GM12878 (cell line): ENCODE measurements around the gene ODAM. TPM values are rescaled to one million over a fixed set of nuclear protein-coding genes. Genes with fewer than 3 reads are reported as not detected.

Experiments
- ATAC-seq: fragments of 200-7000 bp; cut with Tn5 transposase; 3 replicates; pipeline ENCODE4 v1.9.1; 2020; ENCODE audit warnings: mild to moderate bottlenecking, moderate library complexity
- BruUV-seq: library from RNA; stranded (reverse); fragments of 400-500 nt; replicated peaks from 2 replicates; lab custom pipeline; 2021; lab: Mats Ljungman, UMichigan
- CTCF ChIA-PET: fragments of 300-600 bp; sonication (Branson Sonifier 250); formaldehyde crosslinking; extraction: SDS; loops from one replicate; lab custom pipeline; 2021; ENCODE audit warnings: inconsistent platforms; lab: Yijun Ruan, JAX
- POLR2A ChIA-PET: fragments of 350-600 bp; formaldehyde crosslinking; extraction: SDS; loops from one replicate; lab custom pipeline; 2021; ENCODE audit warnings: inconsistent platforms; lab: Charles Lee
- RAD21 ChIA-PET: fragments of 300-600 bp; sonication (Branson Sonifier 250); formaldehyde crosslinking; loops from one replicate; lab custom pipeline; 2023; ENCODE audit warnings: antibody characterized with exemption; ENCODE audit not compliant: unreplicated experiment; lab: Charles Lee
- SMC1A ChIA-PET: fragments of 300-600 bp; sonication (Branson Sonifier 250); formaldehyde crosslinking; loops from one replicate; lab custom pipeline; 2023; ENCODE audit not compliant: unreplicated experiment, uncharacterized antibody; lab: Charles Lee
- DNase-seq: peaks from one replicate; pipeline ENCODE4 v3.0.0-alpha.2; 2011; ENCODE audit warnings: low read depth, low spot score
- FAIRE-seq: peaks from 3 replicates; lab custom pipeline; 2011; peaks lifted over from hg19 to GRCh38; lab: Jason Lieb, UNC
- H2AFZ ChIP-seq: 2 replicates; pipeline ENCODE4 v1.6.0; 2011; ENCODE audit warnings: low read depth, low read length, control low read depth; ENCODE audit not compliant: control insufficient read depth
- H3K27ac ChIP-seq: 2 replicates; pipeline ENCODE4 v1.5.1; 2011; ENCODE audit warnings: control low read depth; ENCODE audit not compliant: control insufficient read depth, insufficient read depth
- H3K27me3 ChIP-seq, 2 experiments: replicated peaks in 1 of 2; 2 replicates each; pipeline versions ENCODE4 v1.6.0 to v1.6.1; 2011; ENCODE audit warnings: low read length in 1 of 2; ENCODE audit not compliant: control insufficient read depth in 2 of 2, insufficient read depth in 2 of 2
- H3K36me3 ChIP-seq, 2 experiments: 2 replicates each; pipeline ENCODE4 v1.5.1; 2011; ENCODE audit warnings: low read length in 1 of 2; ENCODE audit not compliant: control insufficient read depth in 2 of 2, insufficient read depth in 2 of 2
- H3K4me1 ChIP-seq: 2 replicates; pipeline ENCODE4 v1.6.1; 2011; ENCODE audit warnings: mild to moderate bottlenecking, low read length, moderate library complexity, mixed read lengths; ENCODE audit not compliant: control insufficient read depth, insufficient read depth
- H3K4me2 ChIP-seq: 2 replicates; pipeline ENCODE4 v1.6.0; 2011; ENCODE audit warnings: control low read depth; ENCODE audit not compliant: control insufficient read depth, insufficient read depth
- H3K4me3 ChIP-seq: fragments of 200-600 bp; sonication (generic); 2 replicates; pipeline ENCODE4 v1.5.1; 2016
- H3K79me2 ChIP-seq: 2 replicates; pipeline ENCODE4 v1.6.0; 2011; ENCODE audit warnings: low read length; ENCODE audit not compliant: control insufficient read depth, insufficient read depth
- H3K9ac ChIP-seq: 2 replicates; pipeline ENCODE4 v1.8.0; 2011; ENCODE audit warnings: low read length, control low read depth, mixed read lengths; ENCODE audit not compliant: control insufficient read depth, insufficient read depth
- H3K9me3 ChIP-seq: replicated peaks from 3 replicates; pipeline ENCODE4 v1.5.1; 2011; ENCODE audit warnings: mild to moderate bottlenecking, low read length; ENCODE audit not compliant: control insufficient read depth, insufficient read depth
- H4K20me1 ChIP-seq: 2 replicates; pipeline ENCODE4 v1.6.0; 2011; ENCODE audit not compliant: control insufficient read depth, insufficient read depth
- EGR1 ChIP-seq, 2 experiments: IDR thresholded peaks; 1 replicate in 1 of 2; 2 replicates in 1 of 2; pipeline ENCODE4 v1.6.1; 2011 to 2012; ENCODE audit warnings: low read depth in 2 of 2, low read length in 2 of 2, borderline replicate concordance in 1 of 2, mild to moderate bottlenecking in 1 of 2, moderate library complexity in 1 of 2
- GATAD2B ChIP-seq: fragments of 450-650 bp; conservative IDR thresholded peaks from 2 replicates; pipeline ENCODE4 v1.6.1; 2017; ENCODE audit warnings: low read depth, mild to moderate bottlenecking, moderate library complexity
- IKZF1 ChIP-seq: fragments of 450-650 bp; conservative IDR thresholded peaks from 2 replicates; pipeline ENCODE4 v1.6.1; 2017; ENCODE audit warnings: antibody characterized with exemption, mild to moderate bottlenecking
- IRF3 ChIP-seq: fragments of 450-650 bp; IDR thresholded peaks from 2 replicates; pipeline ENCODE4 v1.6.1; 2014; ENCODE audit warnings: mild to moderate bottlenecking
- JUND ChIP-seq: IDR thresholded peaks from 2 replicates; pipeline ENCODE4 v1.6.1; 2012; ENCODE audit warnings: low read depth, mild to moderate bottlenecking, low read length, improper control_type of control experiment, moderate library complexity
- NBN ChIP-seq: fragments of 450-650 bp; IDR thresholded peaks from 2 replicates; pipeline ENCODE4 v1.6.1; 2016
- NFYB ChIP-seq: IDR thresholded peaks from 2 replicates; pipeline ENCODE4 v1.6.1; 2011; ENCODE audit warnings: low read depth, mild to moderate bottlenecking, low read length, improper control_type of control experiment, moderate library complexity; ENCODE audit not compliant: insufficient read depth
- NR2C2 ChIP-seq: IDR thresholded peaks from 2 replicates; pipeline ENCODE4 v1.6.1; 2011; ENCODE audit warnings: borderline replicate concordance, low read depth; ENCODE audit not compliant: control insufficient read depth, insufficient read length
- ZNF687 ChIP-seq: fragments of 450-650 bp; IDR thresholded peaks from 2 replicates; pipeline ENCODE4 v1.6.1; 2017; ENCODE audit warnings: mild to moderate bottlenecking, moderate library complexity
- WGBS: methylation state at CpG from one replicate; pipeline ENCODE4 v1.1.6; 2016; ENCODE audit warnings: low lambda C conversion rate; ENCODE audit not compliant: insufficient replicate concordance, insufficient coverage; ENCODE audit errors: missing lambda C conversion rate; 5-methylcytosine and 5-hydroxymethylcytosine counted together
- in situ Hi-C: fragments of 300-500 bp; cut with MboI; formaldehyde crosslinking; loops from 9 replicates; pipeline ENCODE4 v1.14.3; 2018; ENCODE audit warnings: mixed read lengths
- intact Hi-C: fragments of 100-400 bp; cut with micrococcal nuclease; formaldehyde crosslinking; loops from one replicate; pipeline ENCODE4 v1.14.2; 2022; ENCODE audit not compliant: unreplicated experiment
- polyA plus RNA-seq, 11 experiments: library from polyadenylated mRNA; depleted of rRNA in 4 of 11; unstranded in 6 of 11; stranded (reverse) in 5 of 11; fragments of >200 nt; fragmentation: Nextera tagmentation in 4 of 11; fragmentation: Illumina TruSeq in 1 of 11; extraction: Ambion mirVana in 4 of 11; extraction: Trizol in 1 of 11; gene quantifications; 1 replicate in 1 of 11; 2 replicates in 10 of 11; pipeline versions ENCODE4 v1.2.1 to v1.2.3, GENCODE V29; 2011 to 2016; ENCODE audit warnings: inconsistent platforms in 2 of 11, missing spikeins in 2 of 11, low read depth in 1 of 11
- total RNA-seq, 4 experiments: library from RNA; depleted of rRNA in 3 of 4; stranded (reverse); fragments of >200 nt in 3 of 4; fragmentation: Illumina TruSeq in 1 of 4; extraction: Trizol in 1 of 4; gene quantifications; 2 replicates each; pipeline versions ENCODE4 v1.2.1 to v1.2.3, GENCODE V29; 2013 to 2021
- TF ChIP-seq, protein P1 (sequence below): fragments of 450-650 bp; IDR thresholded peaks from 2 replicates; pipeline ENCODE4 v1.6.1; 2017; ENCODE audit warnings: mild to moderate bottlenecking

The ODAM gene
- total and polyA plus RNA-seq, 10 of the 15 experiments (the other 5 are each of a cell fraction or from before 2014, with no cell fraction given): not detected

DNA sequence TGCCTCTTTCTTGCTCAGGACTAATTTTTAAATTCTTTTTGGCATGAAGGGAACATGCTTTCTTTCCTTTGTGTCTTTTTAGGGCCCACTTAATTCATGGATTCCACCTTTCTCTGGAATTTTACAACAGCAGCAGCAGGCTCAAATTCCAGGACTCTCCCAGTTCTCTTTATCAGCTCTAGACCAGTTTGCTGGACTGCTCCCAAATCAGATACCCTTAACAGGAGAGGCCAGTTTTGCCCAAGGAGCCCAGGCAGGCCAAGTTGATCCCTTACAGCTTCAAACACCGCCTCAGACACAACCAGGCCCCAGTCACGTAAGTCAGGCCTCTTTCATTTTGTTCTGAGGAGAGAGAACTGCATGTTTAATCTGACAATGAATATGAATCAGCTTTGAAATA lies 2.3 kb downstream of the ODAM start:
- in situ Hi-C loops: no loop called here
- SMC1A ChIA-PET: interaction anchor here (1.5 kb wide), 1 partner anchor 14 kb away, joined by 4 read pairs; no protein-coding TSS in a partner anchor

More for the DNA sequence above, 2.3 kb downstream of the ODAM start:
- ChIA-PET POLR2A (no interaction called here), CTCF (interaction anchor here (1.5 to 2.0 kb wide), 3 partner anchors 13 to 301 kb away, joined by 3 to 6 read pairs (median 4); no protein-coding TSS in a partner anchor), RAD21 (no interaction called here)
- Histone ChIP-seq H3K36me3 (no peaks in the 10 kb centered on the region), H3K9me3 (no peaks in the 10 kb centered on the region), H3K27ac (no peak overlapping the region), H3K4me1 (no peaks in the 10 kb centered on the region), H3K27me3 (no peaks in the 10 kb centered on the region), H4K20me1 (no peaks in the 10 kb centered on the region), H3K4me3 (no peak overlapping the region), H3K9ac (no peak overlapping the region), H3K79me2 (no peaks in the 10 kb centered on the region), H2AFZ (no peak overlapping the region), H3K4me2 (no peak overlapping the region)
- no TSS peak for BruUV-seq
- WGBS: 3% methylated on average over 2 of the region's 2 CpGs
- ATAC-seq (no peak), DNase-seq (no peak), FAIRE-seq (no peak)
- intact Hi-C loops: no loop called here
- TF ChIP-seq, protein P1, sequence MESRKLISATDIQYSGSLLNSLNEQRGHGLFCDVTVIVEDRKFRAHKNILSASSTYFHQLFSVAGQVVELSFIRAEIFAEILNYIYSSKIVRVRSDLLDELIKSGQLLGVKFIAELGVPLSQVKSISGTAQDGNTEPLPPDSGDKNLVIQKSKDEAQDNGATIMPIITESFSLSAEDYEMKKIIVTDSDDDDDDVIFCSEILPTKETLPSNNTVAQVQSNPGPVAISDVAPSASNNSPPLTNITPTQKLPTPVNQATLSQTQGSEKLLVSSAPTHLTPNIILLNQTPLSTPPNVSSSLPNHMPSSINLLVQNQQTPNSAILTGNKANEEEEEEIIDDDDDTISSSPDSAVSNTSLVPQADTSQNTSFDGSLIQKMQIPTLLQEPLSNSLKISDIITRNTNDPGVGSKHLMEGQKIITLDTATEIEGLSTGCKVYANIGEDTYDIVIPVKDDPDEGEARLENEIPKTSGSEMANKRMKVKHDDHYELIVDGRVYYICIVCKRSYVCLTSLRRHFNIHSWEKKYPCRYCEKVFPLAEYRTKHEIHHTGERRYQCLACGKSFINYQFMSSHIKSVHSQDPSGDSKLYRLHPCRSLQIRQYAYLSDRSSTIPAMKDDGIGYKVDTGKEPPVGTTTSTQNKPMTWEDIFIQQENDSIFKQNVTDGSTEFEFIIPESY: no peak
- TF ChIP-seq NFYB (no peak), IKZF1 (no peak), NBN (no peak), IRF3 (no peak), GATAD2B (no peak), EGR1 (IDR thresholded peaks at IDR 0.05; ENCODE audit: borderline replicate concordance in 1 of 2, low read depth in 2 of 2, low read length in 2 of 2) (no peak), ZNF687 (no peak), JUND (no peak), NR2C2 (no peak)
